Pancreas (tissue), 10 donors: ENCODE data around the gene PRAF2. TPM values are rescaled to one million over a fixed set of nuclear protein-coding genes. Genes with fewer than 3 reads are reported as not detected.

Experiments used
- ATAC-seq, 4 donors: fragments of 200-7000 bp; cut with Tn5 transposase; one replicate each; pipeline versions ENCODE4 v1.8.0 to v1.9.1; 2020; ENCODE audit warnings: mild to moderate bottlenecking in 4 of 4, moderate library complexity in 4 of 4
- DNase-seq, 6 donors: peaks; one replicate each; pipeline ENCODE4 v3.0.0-alpha.2; 2020
- FAIRE-seq: peaks from 2 replicates; lab custom pipeline; 2012; peaks lifted over from hg19 to GRCh38; lab: Jason Lieb, UNC
- H3K27ac ChIP-seq, 4 donors: fragments of 200-600 bp; sonication (generic); 1 replicate in 3 of 4; 2 replicates in 1 of 4; pipeline versions ENCODE4 v1.5.0 to v1.8.0; 2020
- H3K27me3 ChIP-seq, 4 donors: fragments of 200-600 bp; one replicate each; pipeline ENCODE4 v1.8.0; 2021
- H3K36me3 ChIP-seq, 3 donors: fragments of 200-600 bp; sonication (generic) in 1 of 3; one replicate each; pipeline versions ENCODE4 v1.5.0 to v1.8.0; 2020 to 2021
- H3K4me1 ChIP-seq, 3 donors: fragments of 200-600 bp; one replicate each; pipeline ENCODE4 v1.8.0; 2021
- H3K4me3 ChIP-seq, 4 donors: fragments of 200-600 bp; sonication (generic) in 2 of 4; one replicate each; pipeline versions ENCODE4 v1.5.0 to v1.8.0; 2020 to 2021
- H3K9me3 ChIP-seq, 4 donors: fragments of 200-600 bp; one replicate each; pipeline ENCODE4 v1.8.0; 2021
- WGBS, 2 donors: extraction: QIAGEN DNeasy Blood & Tissue Kit; methylation state at CpG; one replicate each; pipeline ENCODE4 v1.1.7; 2013; 5-methylcytosine and 5-hydroxymethylcytosine counted together
- intact Hi-C, 3 donors: fragments of 100-400 bp; cut with DNase I; formaldehyde crosslinking; loops; one replicate each; pipeline versions ENCODE4 v1.11.1 to v1.14.2; 2022
- polyA plus RNA-seq, 2 donors: library from polyadenylated mRNA; stranded (reverse); fragments of 200-250 nt; gene quantifications; one replicate each; pipeline ENCODE4 v1.2.3, GENCODE V29; 2013
- total RNA-seq, 6 donors: library from RNA; stranded (reverse); fragmentation: NEBNext Ultra II Directional in 4 of 6; extraction: Animal tissue kit (Norgen Biotek cat#: 25700) in 4 of 6; gene quantifications; one replicate each; pipeline versions ENCODE4 v1.2.1 to v1.2.4, GENCODE V29; 2021 to 2023
- TF ChIP-seq, protein P1 (sequence below), 4 donors: fragments of 200-600 bp; sonication (generic) in 3 of 4; IDR thresholded peaks; one replicate each; pipeline versions ENCODE4 v1.5.0 to v1.8.0; 2021; ENCODE audit warnings: antibody characterized with exemption in 4 of 4
- donor health status: healthy with polysubstance abuse.
- donor health status: DM: no; HTN: no; CAD: no; lungs with moderate emphysema.
- donor health status: DM: no; HTN: no; CAD: no.
- donor health status: control.
- donor health status: control.
- donor health status: Bipolar disorder and iron deficiency.
- donor health status: DM: yes; HTN: yes; CAD: no.
- donor health status: DM: no; HTN: no; CAD: no.
- donor health status: DM: no; HTN: no; CAD: no.
- donor health status: DM: yes; HTN: yes; CAD: no.

PRAF2 gene, protein sequence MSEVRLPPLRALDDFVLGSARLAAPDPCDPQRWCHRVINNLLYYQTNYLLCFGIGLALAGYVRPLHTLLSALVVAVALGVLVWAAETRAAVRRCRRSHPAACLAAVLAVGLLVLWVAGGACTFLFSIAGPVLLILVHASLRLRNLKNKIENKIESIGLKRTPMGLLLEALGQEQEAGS
- 1 to 10 TPM; 1.3 to 8.8 (median 3.9) TPM for total RNA-seq
- polyA plus RNA-seq, result 10 to 100 TPM; 11.3 to 15.8 TPM

DNA sequence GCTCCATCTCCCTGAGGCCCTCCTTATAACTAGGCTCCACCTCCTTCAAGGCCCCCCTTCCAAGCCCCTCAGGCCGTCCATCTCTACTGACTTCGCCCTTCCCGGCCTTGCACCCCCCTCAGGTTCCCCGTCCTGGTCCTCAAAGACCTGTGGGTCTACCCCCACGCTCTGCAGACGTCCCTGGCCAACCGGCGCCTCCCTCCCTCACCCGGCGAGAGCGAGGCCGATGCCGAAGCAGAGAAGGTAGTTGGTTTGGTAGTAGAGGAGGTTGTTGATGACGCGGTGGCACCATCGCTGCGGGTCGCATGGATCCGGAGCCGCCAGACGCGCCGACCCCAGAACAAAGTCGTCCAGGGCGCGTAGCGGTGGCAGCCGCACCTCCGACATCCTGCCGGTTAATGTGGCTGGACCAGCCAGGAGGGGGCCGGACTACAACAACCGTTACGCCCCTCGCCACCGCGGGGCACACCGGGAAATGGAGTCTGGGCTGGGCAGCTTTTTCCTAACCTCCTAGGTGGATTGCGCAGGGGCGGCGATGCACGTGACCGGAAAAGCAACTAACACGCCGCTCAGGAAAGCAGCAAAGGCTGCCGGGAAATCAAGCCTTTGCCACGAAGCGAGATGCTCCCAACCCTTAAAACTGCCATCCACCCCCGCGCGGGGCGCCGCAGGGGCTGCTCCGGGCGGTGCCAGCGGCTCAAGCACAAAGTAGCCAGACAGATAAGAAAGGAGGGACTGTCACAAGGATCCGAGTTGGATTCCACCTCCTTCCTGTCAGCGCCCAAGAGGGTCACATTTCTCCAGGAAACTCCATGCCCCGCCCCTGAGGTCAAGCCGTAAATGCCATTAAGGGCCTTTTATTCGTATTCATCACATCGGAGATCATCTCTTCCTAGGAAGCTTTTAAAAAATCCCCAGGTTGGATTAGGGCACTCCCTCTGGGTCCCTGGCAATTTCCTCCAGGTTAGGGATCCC is at the start of gene PRAF2:
TSS of gene PRAF2 (minus strand) at position 402 of the 975 bp plus-strand sequence. CDS start at position 387, 15 bp downstream.
- WGBS, 2 donors, result 7 to 42% methylated on average over 61 of the region's 61 CpGs
- DNase-seq, result peak; percentile 87 to 94 (median 89)
- intact Hi-C loops, result no loop called here
- H3K36me3 ChIP-seq, result no peaks in the 10 kb centered on the region
- ATAC-seq, result peak; percentile 88 to 95 (median 93)
- FAIRE-seq, result peak; percentile 73
- no peaks in the 10 kb centered on the region for H3K27me3 ChIP-seq
- no peaks in the 10 kb centered on the region for H3K9me3 ChIP-seq
- peak within 1 kb of the TSS in 2 of 4 donors; percentile 37 to 44 for H3K4me3 ChIP-seq
- TF ChIP-seq, protein P1, sequence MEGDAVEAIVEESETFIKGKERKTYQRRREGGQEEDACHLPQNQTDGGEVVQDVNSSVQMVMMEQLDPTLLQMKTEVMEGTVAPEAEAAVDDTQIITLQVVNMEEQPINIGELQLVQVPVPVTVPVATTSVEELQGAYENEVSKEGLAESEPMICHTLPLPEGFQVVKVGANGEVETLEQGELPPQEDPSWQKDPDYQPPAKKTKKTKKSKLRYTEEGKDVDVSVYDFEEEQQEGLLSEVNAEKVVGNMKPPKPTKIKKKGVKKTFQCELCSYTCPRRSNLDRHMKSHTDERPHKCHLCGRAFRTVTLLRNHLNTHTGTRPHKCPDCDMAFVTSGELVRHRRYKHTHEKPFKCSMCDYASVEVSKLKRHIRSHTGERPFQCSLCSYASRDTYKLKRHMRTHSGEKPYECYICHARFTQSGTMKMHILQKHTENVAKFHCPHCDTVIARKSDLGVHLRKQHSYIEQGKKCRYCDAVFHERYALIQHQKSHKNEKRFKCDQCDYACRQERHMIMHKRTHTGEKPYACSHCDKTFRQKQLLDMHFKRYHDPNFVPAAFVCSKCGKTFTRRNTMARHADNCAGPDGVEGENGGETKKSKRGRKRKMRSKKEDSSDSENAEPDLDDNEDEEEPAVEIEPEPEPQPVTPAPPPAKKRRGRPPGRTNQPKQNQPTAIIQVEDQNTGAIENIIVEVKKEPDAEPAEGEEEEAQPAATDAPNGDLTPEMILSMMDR (IDR thresholded peaks at IDR 0.05), result no peak
- no peaks in the 10 kb centered on the region for H3K4me1 ChIP-seq
- H3K27ac ChIP-seq, result peak within 1 kb of the TSS in 2 of 4 donors; percentile 46 to 57

DNA sequence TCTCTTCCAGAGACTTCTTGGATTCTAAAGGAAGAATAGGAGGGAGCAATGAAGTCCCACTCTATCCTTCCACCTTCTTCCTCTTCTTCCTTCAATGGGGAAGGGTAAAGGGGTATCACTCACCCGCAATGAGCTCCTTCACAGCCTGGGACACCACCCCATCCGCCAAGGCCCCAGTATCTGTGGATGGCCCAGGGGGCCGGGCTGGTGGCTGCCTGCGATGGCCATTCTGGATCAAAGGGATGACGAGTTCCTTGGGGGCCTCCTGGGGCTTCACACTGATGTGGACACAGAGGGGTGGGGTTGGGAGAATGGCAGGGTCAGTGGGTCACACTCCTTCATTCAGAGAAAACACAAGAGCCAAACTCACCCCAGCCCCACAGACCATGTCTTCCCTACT is 48.7 kb upstream of the PRAF2 start:
- H3K9me3 ChIP-seq, result no peaks in the 10 kb centered on the region
- H3K4me3 ChIP-seq, result peak overlapping the region in 3 of 4 donors; percentile 41 to 66 (median 50)
- no peaks in the 10 kb centered on the region for H3K27me3 ChIP-seq
- FAIRE-seq, result no peak
- WGBS, 2 donors, result 58 to 61% methylated on average over 5 of the region's 5 CpGs
- intact Hi-C loops, result no loop called here
- no peaks in the 10 kb centered on the region for H3K4me1 ChIP-seq
- TF ChIP-seq, protein P1 (IDR thresholded peaks at IDR 0.05), result no peak
- H3K27ac ChIP-seq, result no peak overlapping the region
- DNase-seq, result no peak
- peaks cover 0 to 5% (median 0%) of the 10 kb centered on the region in 3 donors for H3K36me3 ChIP-seq
- ATAC-seq, result no peak

DNA sequence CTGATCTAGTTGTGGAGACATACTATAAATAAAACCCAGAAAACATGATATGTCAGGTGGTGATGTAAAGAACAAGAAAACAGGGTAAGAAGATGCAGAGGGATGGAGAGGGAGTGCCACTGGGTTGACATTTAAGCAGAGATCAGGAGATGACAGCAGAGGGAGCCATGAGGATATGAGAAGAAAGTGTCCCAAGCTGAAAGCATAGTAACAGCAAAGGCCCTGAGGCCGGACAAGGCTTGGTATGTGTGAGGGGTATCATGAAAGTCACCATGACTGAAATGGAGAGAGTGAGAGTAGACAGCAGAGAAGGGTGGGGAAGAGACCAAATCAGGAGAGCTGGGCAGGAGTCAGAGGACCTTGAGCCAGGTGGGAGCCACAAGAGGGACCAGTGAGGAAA is 46.3 kb upstream of the PRAF2 start:
- Histone ChIP-seq H3K36me3 (peaks cover 0 to 5% (median 0%) of the 10 kb centered on the region in 3 donors), H3K27ac (no peak overlapping the region), H3K27me3 (no peaks in the 10 kb centered on the region), H3K9me3 (no peaks in the 10 kb centered on the region), H3K4me1 (no peaks in the 10 kb centered on the region), H3K4me3 (no peak overlapping the region)
- no peak for ATAC-seq
- TF ChIP-seq, protein P1 (IDR thresholded peaks at IDR 0.05), result no peak
- intact Hi-C loops, result no loop called here
- no peak for DNase-seq
- whole genome bisulfite sequencing, 2 donors, result 73 to 93% methylated on average over 1 of the region's 1 CpG
- no peak for FAIRE-seq

DNA sequence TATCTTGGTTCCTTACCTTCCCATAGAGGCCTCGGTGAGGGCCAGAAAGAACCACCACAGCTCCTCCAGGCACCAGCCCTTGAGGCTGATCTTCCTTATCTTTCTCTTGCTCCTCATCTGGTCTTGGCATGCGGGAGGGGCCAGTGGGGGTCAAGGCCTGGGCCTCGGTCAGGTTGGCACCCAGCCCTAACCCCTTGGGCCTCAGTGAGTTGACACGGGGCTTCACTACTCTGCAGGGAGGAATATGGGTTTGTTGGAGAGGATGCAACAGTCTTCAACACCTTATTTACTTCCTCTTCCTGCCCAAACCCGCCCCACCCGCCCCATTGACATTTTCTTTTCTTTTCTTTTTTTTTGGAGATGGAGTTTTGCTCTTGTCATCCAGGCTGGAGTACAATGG is 43.8 kb upstream of the PRAF2 start:
- peaks cover 0 to 12% (median 0%) of the 10 kb centered on the region in 3 donors for H3K36me3 ChIP-seq
- WGBS, 2 donors, result 70 to 80% methylated on average over 6 of the region's 6 CpGs
- intact Hi-C loops, result no loop called here
- H3K4me1 ChIP-seq, result no peaks in the 10 kb centered on the region
- peaks cover 0 to 3% (median 0%) of the 10 kb centered on the region in 4 donors for H3K27me3 ChIP-seq
- H3K9me3 ChIP-seq, result no peaks in the 10 kb centered on the region
- no peak overlapping the region for H3K27ac ChIP-seq
- DNase-seq (no peak), FAIRE-seq (no peak), ATAC-seq (no peak)
- TF ChIP-seq, protein P1 (IDR thresholded peaks at IDR 0.05), result no peak
- H3K4me3 ChIP-seq, result no peak overlapping the region
